K562 (cell line): ENCODE data around the gene METTL23. TPM values are rescaled to one million over a fixed set of nuclear protein-coding genes. Genes with fewer than 3 reads are reported as not detected.

Experiments used
- ARID1B ChIP-seq: fragments of 450-650 bp; IDR thresholded peaks from 2 replicates; pipeline ENCODE4 v1.6.1; 2016; ENCODE audit warnings: antibody characterized with exemption, mild to moderate bottlenecking, inconsistent platforms
- CAMTA2 ChIP-seq: fragments of 250-450 bp; sonication (Bioruptor Pico); conservative IDR thresholded peaks from 2 replicates; pipeline ENCODE4 v1.5.1; 2022
- CBFA2T2 ChIP-seq: fragments of 450-650 bp; conservative IDR thresholded peaks from 2 replicates; pipeline ENCODE4 v1.6.1; 2017; ENCODE audit warnings: mild to moderate bottlenecking
- CXXC5 ChIP-seq: fragments of 250-450 bp; sonication (Bioruptor Pico); IDR thresholded peaks from 2 replicates; pipeline ENCODE4 v1.8.0; 2022; ENCODE audit warnings: inconsistent platforms, mild to moderate bottlenecking, moderate library complexity
- ELF2 ChIP-seq: fragments of 250-450 bp; sonication (Bioruptor Pico); IDR thresholded peaks from 2 replicates; pipeline ENCODE4 v1.5.0; 2021; ENCODE audit warnings: mild to moderate bottlenecking
- FOXJ2 ChIP-seq: fragments of 200-800 bp; sonication (Bioruptor generic); IDR thresholded peaks from 2 replicates; pipeline ENCODE4 v1.6.1; 2016; ENCODE audit warnings: missing genetic modification characterization, missing compliant biosample characterization
- HBP1 ChIP-seq: fragments of 450-650 bp; formaldehyde crosslinking; IDR thresholded peaks from 2 replicates; pipeline ENCODE4 v1.4.0; 2022; ENCODE audit warnings: missing genetic modification characterization
- HDAC8 ChIP-seq: fragments of 450-650 bp; IDR thresholded peaks from 2 replicates; pipeline ENCODE4 v1.6.1; 2016; ENCODE audit warnings: mild to moderate bottlenecking, missing genetic modification characterization, moderate library complexity, missing compliant biosample characterization
- HMBOX1 ChIP-seq: sonication (generic); IDR thresholded peaks from 2 replicates; pipeline ENCODE4 v1.6.1; 2016
- HOXB6 ChIP-seq: fragments of 250-450 bp; sonication (Bioruptor Pico); IDR thresholded peaks from 2 replicates; pipeline ENCODE4 v1.5.1; 2022; ENCODE audit warnings: mild to moderate bottlenecking, borderline replicate concordance
- ID3 ChIP-seq, 2 experiments: fragments of 250-450 bp in 1 of 2; fragments of 450-650 bp in 1 of 2; sonication (Bioruptor Pico) in 1 of 2; IDR thresholded peaks; 2 replicates each; pipeline versions ENCODE4 v1.6.1 to v1.8.0; 2016 to 2021; ENCODE audit warnings: mild to moderate bottlenecking in 2 of 2, moderate library complexity in 2 of 2, missing compliant biosample characterization in 1 of 2, missing genetic modification characterization in 1 of 2
- IRF1 ChIP-seq: sonication (generic); formaldehyde crosslinking; IDR thresholded peaks from 2 replicates; pipeline ENCODE4 v1.8.0; 2022; ENCODE audit warnings: missing genetic modification reagents, mild to moderate bottlenecking, borderline replicate concordance
- MEIS2 ChIP-seq: fragments of 450-650 bp; IDR thresholded peaks from 2 replicates; pipeline ENCODE4 v1.6.1; 2014; ENCODE audit warnings: mild to moderate bottlenecking; ENCODE audit not compliant: partially characterized antibody
- NR2C2 ChIP-seq, 2 experiments: fragments of 200-800 bp in 1 of 2; sonication (Bioruptor generic) in 1 of 2; sonication (generic) in 1 of 2; formaldehyde crosslinking in 1 of 2; IDR thresholded peaks; 2 replicates each; pipeline versions ENCODE4 v1.6.1 to v1.8.0; 2016 to 2022; ENCODE audit warnings: mild to moderate bottlenecking in 1 of 2, missing compliant biosample characterization in 1 of 2, missing genetic modification characterization in 1 of 2, missing genetic modification reagents in 1 of 2
- POLR3A ChIP-seq: IDR thresholded peaks from 2 replicates; pipeline ENCODE4 v1.6.1; 2011; ENCODE audit warnings: borderline replicate concordance, mild to moderate bottlenecking, moderate library complexity; ENCODE audit not compliant: insufficient read length, insufficient read depth; ENCODE audit errors: extremely low read depth
- RAD21 ChIP-seq, 2 experiments: fragments of 250-450 bp in 1 of 2; fragments of 450-650 bp in 1 of 2; sonication (Bioruptor Pico) in 1 of 2; formaldehyde crosslinking in 1 of 2; IDR thresholded peaks in 1 of 2; conservative IDR thresholded peaks in 1 of 2; 2 replicates each; pipeline versions ENCODE4 v1.4.0 to v1.8.0; 2020 to 2022; ENCODE audit warnings: mild to moderate bottlenecking in 2 of 2, moderate library complexity in 1 of 2
- RBBP5 ChIP-seq: fragments of 200-600 bp; sonication (generic); IDR thresholded peaks from 2 replicates; pipeline ENCODE4 v1.6.1; 2012; ENCODE audit warnings: borderline replicate concordance, mild to moderate bottlenecking, low read length, control low read depth, inconsistent platforms; ENCODE audit not compliant: insufficient read depth, poor library complexity, severe bottlenecking
- TFAP4 ChIP-seq: sonication (generic); formaldehyde crosslinking; IDR thresholded peaks from 2 replicates; pipeline ENCODE4 v1.8.0; 2022; ENCODE audit warnings: missing genetic modification reagents, mild to moderate bottlenecking, moderate library complexity, borderline replicate concordance
- ZBTB17 ChIP-seq: fragments of 450-650 bp; formaldehyde crosslinking; IDR thresholded peaks from 2 replicates; pipeline ENCODE4 v1.4.0; 2020; ENCODE audit warnings: mild to moderate bottlenecking
- ZZZ3 ChIP-seq: fragments of 450-650 bp; IDR thresholded peaks from 2 replicates; pipeline ENCODE4 v1.6.1; 2016; ENCODE audit warnings: antibody characterized with exemption, mild to moderate bottlenecking, moderate library complexity
- polyA plus RNA-seq, 8 experiments: library from polyadenylated mRNA; depleted of rRNA in 4 of 8; stranded (reverse) in 5 of 8; unstranded in 3 of 8; fragments of >200 nt; fragmentation: Nextera tagmentation in 2 of 8; fragmentation: Illumina TruSeq in 1 of 8; extraction: Ambion mirVana in 2 of 8; extraction: Trizol in 1 of 8; gene quantifications; 2 replicates each; pipeline versions ENCODE4 v1.2.1 to v1.2.3, GENCODE V29; 2011 to 2014; ENCODE audit warnings: inconsistent platforms in 1 of 8, missing spikeins in 1 of 8
- total RNA-seq, 7 experiments: library from RNA; depleted of rRNA in 6 of 7; stranded (reverse); fragments of >200 nt in 6 of 7; fragmentation: Illumina TruSeq in 2 of 7; extraction: Trizol in 2 of 7; gene quantifications; 2 replicates each; pipeline versions ENCODE4 v1.2.1 to v1.2.3, GENCODE V29; 2011 to 2021; ENCODE audit warnings: low replicate concordance in 1 of 7

METTL23 gene
- total and polyA plus RNA-seq, 9 of the 15 experiments (the other 6 are each of a cell fraction or from before 2014, with no cell fraction given), result 29.4 to 67.3 (median 41.6) TPM

- TF ChIP-seq IRF1 (no peak), ID3 (CRISPR knock-in tag; IDR thresholded peaks at IDR 0.05) (no peak), ID3 (tag; IDR thresholded peaks at IDR 0.05) (peak; percentile 39), HBP1 (CRISPR knock-in tag) (peak; percentile 36; the same call in 1 of the 2 replicates), NR2C2 (CRISPR knock-in tag; IDR thresholded peaks at IDR 0.05) (peak; percentile 63; the same call in 1 of the 2 replicates), NR2C2 (tag; IDR thresholded peaks at IDR 0.05) (peak; percentile 92), ELF2 (CRISPR knock-in tag) (no peak), HOXB6 (peak; percentile 50; the same call in 1 of the 2 replicates), HMBOX1 (no peak), RAD21 (CRISPR knock-in tag; conservative IDR thresholded peaks at IDR 0.05 in 1 of 2, IDR thresholded peaks at IDR 0.05 in 1 of 2) (0 out of 4 replicates have a peak, but pooled peaks of 1 of the 2 experiments have one; percentile 3), POLR3A (no peak), FOXJ2 (tag) (no peak), ZBTB17 (CRISPR knock-in tag) (peak; percentile 24; the same call in 1 of the 2 replicates), ARID1B (0 out of 2 replicates have a peak, but pooled peaks have one; percentile 19), CBFA2T2 (peak; percentile 63), MEIS2 (peak; percentile 1), ZZZ3 (no peak), TFAP4 (CRISPR knock-in tag) (peak; percentile 88), RBBP5 (peak; percentile 68), CXXC5 (CRISPR knock-in tag) (peak; percentile 93), CAMTA2 (CRISPR knock-in tag) (no peak), HDAC8 (peak; percentile 26; the same call in 1 of the 2 replicates)
These were observed 11.2 kb downstream of the METTL23 start, which contains the start of gene MFSD11 (continued) for GRCh38 chr17:76737676-76738467.
